WTC11 (cell line): ENCODE data around the gene CPD.

Source experiments
- ATF2 ChIP-seq: sonication (generic); formaldehyde crosslinking; IDR thresholded peaks from 2 replicates; pipeline ENCODE4 v1.8.1; 2022; ENCODE audit warnings: low read depth, missing genetic modification reagents, borderline replicate concordance
- ESRRA ChIP-seq: sonication (generic); formaldehyde crosslinking; IDR thresholded peaks from 2 replicates; pipeline ENCODE4 v1.8.1; 2022; ENCODE audit warnings: mild to moderate bottlenecking, missing genetic modification reagents, borderline replicate concordance
- IRF2 ChIP-seq: sonication (generic); formaldehyde crosslinking; IDR thresholded peaks from 2 replicates; pipeline ENCODE4 v1.8.0; 2022; ENCODE audit warnings: low read depth, missing genetic modification reagents, borderline replicate concordance
- MAX ChIP-seq: sonication (generic); formaldehyde crosslinking; IDR thresholded peaks from 2 replicates; pipeline ENCODE4 v1.8.0; 2022; ENCODE audit warnings: mild to moderate bottlenecking, missing genetic modification reagents
- NR1H2 ChIP-seq: sonication (generic); formaldehyde crosslinking; IDR thresholded peaks from 2 replicates; pipeline ENCODE4 v1.9.0; 2021; ENCODE audit warnings: mild to moderate bottlenecking, moderate library complexity, missing genetic modification reagents
- RELA ChIP-seq: sonication (generic); formaldehyde crosslinking; IDR thresholded peaks from 2 replicates; pipeline ENCODE4 v1.8.1; 2022; ENCODE audit warnings: missing genetic modification reagents, mild to moderate bottlenecking, borderline replicate concordance
- SMAD3 ChIP-seq: sonication (generic); formaldehyde crosslinking; IDR thresholded peaks from 2 replicates; pipeline ENCODE4 v1.8.0; 2022; ENCODE audit warnings: missing genetic modification reagents, mild to moderate bottlenecking, borderline replicate concordance
- ZNF263 ChIP-seq: sonication (generic); formaldehyde crosslinking; IDR thresholded peaks from 2 replicates; pipeline ENCODE4 v1.8.1; 2022; ENCODE audit warnings: low read depth, mild to moderate bottlenecking, moderate library complexity, missing genetic modification reagents
- TF ChIP-seq, protein P1 (sequence below): sonication (generic); formaldehyde crosslinking; IDR thresholded peaks from 2 replicates; pipeline ENCODE4 v1.8.1; 2023; ENCODE audit warnings: mild to moderate bottlenecking, missing genetic modification reagents, moderate library complexity
- TF ChIP-seq, protein P2 (sequence below): fragments of 200-600 bp; IDR thresholded peaks from 2 replicates; pipeline ENCODE4 v1.8.0; 2022; ENCODE audit warnings: antibody characterized with exemption

- TF ChIP-seq, protein P1, sequence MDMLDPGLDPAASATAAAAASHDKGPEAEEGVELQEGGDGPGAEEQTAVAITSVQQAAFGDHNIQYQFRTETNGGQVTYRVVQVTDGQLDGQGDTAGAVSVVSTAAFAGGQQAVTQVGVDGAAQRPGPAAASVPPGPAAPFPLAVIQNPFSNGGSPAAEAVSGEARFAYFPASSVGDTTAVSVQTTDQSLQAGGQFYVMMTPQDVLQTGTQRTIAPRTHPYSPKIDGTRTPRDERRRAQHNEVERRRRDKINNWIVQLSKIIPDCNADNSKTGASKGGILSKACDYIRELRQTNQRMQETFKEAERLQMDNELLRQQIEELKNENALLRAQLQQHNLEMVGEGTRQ = no peak
- TF ChIP-seq, protein P2, sequence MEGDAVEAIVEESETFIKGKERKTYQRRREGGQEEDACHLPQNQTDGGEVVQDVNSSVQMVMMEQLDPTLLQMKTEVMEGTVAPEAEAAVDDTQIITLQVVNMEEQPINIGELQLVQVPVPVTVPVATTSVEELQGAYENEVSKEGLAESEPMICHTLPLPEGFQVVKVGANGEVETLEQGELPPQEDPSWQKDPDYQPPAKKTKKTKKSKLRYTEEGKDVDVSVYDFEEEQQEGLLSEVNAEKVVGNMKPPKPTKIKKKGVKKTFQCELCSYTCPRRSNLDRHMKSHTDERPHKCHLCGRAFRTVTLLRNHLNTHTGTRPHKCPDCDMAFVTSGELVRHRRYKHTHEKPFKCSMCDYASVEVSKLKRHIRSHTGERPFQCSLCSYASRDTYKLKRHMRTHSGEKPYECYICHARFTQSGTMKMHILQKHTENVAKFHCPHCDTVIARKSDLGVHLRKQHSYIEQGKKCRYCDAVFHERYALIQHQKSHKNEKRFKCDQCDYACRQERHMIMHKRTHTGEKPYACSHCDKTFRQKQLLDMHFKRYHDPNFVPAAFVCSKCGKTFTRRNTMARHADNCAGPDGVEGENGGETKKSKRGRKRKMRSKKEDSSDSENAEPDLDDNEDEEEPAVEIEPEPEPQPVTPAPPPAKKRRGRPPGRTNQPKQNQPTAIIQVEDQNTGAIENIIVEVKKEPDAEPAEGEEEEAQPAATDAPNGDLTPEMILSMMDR = no peak
- TF ChIP-seq MAX (CRISPR knock-in tag) (no peak), RELA (no peak), ESRRA (CRISPR knock-in tag) (no peak), SMAD3 (no peak), IRF2 (CRISPR knock-in tag) (no peak), NR1H2 (no peak), ATF2 (CRISPR knock-in tag) (no peak), ZNF263 (CRISPR knock-in tag) (no peak)
Observed at GRCh38 chr17:30506481-30506880, 127.8 kb downstream of the CPD start.
